ENCODE measurements around the gene PCAT7.
"Not testable (repeated sequence)": the region's sequence is repeated elsewhere in the genome, so short reads cannot be mapped to it uniquely, and the experiment has no call there.

The PCAT7 gene

DNA sequence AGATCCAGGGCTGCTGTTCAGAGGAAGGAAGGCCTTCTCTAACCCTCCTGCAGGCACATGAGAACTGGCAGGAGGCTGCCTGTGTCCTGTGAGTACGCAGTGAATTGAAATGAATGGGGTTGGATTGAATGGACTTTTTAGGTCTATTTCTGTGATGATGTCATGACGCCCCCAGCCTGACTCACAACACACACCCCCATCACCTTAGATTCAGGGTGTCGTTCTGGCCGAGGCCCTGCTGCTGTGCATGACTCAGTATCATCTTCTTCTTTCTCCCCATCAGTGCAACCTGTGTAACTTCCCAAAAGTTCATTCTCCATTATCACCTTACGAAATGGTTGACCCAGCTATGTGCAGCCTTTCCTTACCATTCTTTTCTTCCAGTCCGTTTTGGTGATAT lies 5.4 kb downstream of the PCAT7 start:
- DNase-seq: no peak
- intact Hi-C loops (cut with DNase I): no loop called here

DNA sequence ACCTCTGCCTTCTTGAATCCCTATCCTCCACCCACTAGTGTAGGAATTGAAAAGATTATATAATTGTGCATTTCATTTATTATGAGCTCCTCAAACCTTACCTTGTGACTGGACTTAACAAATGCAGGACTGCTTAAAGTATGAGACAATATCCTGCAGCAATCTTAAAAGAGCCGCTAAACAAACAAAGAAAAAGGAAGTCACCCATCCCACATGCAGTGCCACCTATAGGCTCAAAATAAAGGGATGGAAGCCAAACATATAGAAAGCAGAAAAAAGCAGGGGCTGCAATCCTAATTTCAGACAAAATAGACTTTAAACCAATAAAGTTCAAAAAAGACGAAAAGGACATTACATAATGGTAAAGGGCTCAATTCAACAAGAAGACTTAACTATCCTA lies 8.7 kb downstream of the PCAT7 start:
- intact Hi-C loops (cut with DNase I): no loop called here
- no peak for DNase-seq

GRCh38 chr9:94564279-94564678 lies 9.4 kb downstream of the PCAT7 start:
- intact Hi-C loops (cut with DNase I); DNase-seq: not testable (repeated sequence)

DNA sequence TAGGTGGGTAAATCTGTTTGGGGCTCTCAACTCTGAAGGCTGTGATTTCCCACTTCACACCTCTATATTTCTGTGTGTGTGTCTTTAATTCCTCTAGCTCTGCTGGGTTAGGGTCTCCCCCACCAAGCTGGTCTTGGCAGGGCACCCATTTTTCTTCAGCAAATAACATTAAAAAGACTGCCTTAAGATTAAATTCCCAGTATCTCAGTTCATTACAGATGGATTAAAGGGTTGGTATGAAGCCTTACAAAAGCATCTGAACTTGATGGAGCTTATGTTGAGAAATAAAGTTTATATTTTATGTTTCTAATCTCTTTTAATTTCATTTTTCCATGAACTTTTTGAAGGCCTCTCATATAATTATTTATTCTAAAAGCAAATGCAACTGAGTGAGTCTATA lies 11.7 kb downstream of the PCAT7 start:
- intact Hi-C loops (cut with DNase I): no loop called here
- DNase-seq: no peak

- no peak for DNase-seq
- intact Hi-C loops (cut with DNase I): no loop called here
Measured at GRCh38 chr9:94567271-94567670, 12.4 kb downstream of the PCAT7 start.

GRCh38 chr9:94568250-94568889 lies 13.5 kb downstream of the PCAT7 start:
- intact Hi-C loops (cut with DNase I): no loop called here
- no peak for DNase-seq

DNA sequence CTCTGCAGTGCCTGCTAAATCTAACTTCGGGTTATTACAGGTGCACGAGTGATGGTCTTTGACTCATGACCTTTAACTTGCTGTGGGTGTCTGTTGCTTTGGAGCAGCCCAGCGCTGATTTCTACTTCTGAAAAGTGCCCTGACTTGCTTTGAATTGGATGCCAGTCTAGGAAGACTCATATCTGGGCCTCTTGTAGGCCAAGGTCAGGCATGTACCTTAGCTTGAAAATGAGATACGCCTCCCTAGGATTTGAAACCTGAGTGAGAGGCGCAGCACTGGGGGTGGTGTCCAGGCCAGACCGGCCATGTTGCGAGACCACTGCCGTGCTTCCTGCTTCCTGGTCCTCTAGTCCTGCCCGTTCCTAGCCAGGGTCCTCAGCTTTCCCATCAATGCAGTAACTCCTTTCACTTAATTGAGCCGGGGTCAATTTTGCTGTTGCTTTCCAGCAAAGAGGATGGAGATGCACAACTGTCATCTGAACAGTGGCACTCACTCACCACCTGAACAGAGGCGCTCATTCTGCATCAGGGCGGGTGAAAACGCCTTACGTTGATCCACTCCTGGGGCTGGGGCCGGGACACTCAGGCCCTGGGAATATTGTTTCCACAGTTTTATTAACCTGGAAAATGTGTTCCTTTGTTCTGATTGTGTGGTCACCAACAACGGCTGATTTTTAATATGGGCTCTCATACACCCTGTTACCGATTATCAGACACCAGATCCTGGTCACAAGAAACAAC lies 14.3 kb downstream of the PCAT7 start:
- DNase-seq: no peak
- intact Hi-C loops (cut with DNase I): no loop called here

- intact Hi-C loops (cut with DNase I): no loop called here
- DNase-seq: no peak
Measured at GRCh38 chr9:94576131-94576530, 21.2 kb downstream of the PCAT7 start.

- no peak for DNase-seq
- intact Hi-C loops (cut with DNase I): no loop called here
Measured at GRCh38 chr9:94577036-94577435, 22.2 kb downstream of the PCAT7 start.

- intact Hi-C loops (cut with DNase I): no loop called here
- DNase-seq: no peak
Measured at GRCh38 chr9:94577571-94577970, 22.7 kb downstream of the PCAT7 start.

DNA sequence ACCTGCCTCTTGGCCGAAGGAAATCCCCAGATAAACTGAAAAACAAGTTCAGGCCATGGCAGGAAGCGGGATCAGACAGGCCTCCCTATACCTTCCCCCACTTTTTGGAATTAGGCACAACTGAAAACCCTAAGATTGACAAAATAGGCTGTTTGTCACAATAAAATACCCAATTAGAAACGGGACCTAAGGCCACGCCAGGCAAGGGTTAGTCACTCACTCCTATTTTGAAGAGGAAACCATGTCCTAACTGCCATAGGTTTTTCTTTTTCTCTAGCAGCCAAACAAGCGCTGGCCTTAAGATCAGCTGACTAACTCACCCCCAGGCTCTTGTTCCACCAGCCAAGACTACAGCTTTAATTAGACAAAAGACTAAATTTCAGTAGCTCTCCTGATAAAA lies 26.8 kb downstream of the PCAT7 start:
- no peak for DNase-seq
- intact Hi-C loops (cut with DNase I): no loop called here

- DNase-seq: no peak
- intact Hi-C loops (cut with DNase I): no loop called here
Measured at GRCh38 chr9:94584555-94584954, 29.7 kb downstream of the PCAT7 start.

DNA sequence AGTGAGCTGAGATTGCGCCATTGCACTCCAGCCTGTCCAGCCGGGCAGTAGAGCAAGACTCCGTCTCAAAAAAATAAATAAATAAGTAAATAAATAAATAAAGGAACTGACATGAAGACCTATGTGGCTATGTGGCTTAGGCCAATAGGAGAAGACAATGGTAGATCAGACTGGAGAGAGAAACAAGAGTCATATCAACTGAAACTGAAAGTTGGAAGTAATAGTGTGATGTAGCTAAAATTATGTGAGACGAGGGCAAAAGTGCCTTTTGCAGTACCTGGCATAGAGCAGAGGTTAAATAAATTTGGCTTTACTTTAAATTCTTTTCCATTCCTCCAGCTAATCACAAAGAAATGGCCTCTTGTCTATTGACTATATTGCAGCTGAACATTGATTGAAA lies 31.4 kb downstream of the PCAT7 start:
- no peak for DNase-seq
- intact Hi-C loops (cut with DNase I): no loop called here

DNA sequence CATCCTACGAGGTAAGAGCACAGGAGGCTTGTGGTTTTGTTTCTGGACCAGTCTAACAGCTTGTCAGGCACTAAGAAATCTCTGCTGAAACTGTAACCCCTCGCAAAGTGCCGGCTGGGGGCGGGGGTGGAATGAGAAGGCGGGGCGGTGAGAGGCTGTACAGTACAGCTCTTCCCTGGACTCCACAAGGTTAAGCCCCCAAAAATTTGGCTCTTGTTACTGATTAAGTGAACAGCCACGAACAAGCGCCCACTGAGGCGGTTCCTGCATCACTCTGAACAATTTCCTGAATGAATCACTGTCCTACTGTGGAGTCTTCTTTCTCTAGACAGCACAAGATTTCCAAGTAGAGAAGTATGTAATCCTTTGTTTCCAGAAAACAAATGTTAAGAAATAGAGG lies 31.9 kb downstream of the PCAT7 start:
- intact Hi-C loops (cut with DNase I): no loop called here
- DNase-seq: no peak

- DNase-seq: no peak
- intact Hi-C loops (cut with DNase I): no loop called here
Measured at GRCh38 chr9:94588681-94589080, 33.8 kb downstream of the PCAT7 start.

- DNase-seq; intact Hi-C loops (cut with DNase I): not testable (repeated sequence)
Measured at GRCh38 chr9:94591046-94591545, 36.2 kb downstream of the PCAT7 start.

DNA sequence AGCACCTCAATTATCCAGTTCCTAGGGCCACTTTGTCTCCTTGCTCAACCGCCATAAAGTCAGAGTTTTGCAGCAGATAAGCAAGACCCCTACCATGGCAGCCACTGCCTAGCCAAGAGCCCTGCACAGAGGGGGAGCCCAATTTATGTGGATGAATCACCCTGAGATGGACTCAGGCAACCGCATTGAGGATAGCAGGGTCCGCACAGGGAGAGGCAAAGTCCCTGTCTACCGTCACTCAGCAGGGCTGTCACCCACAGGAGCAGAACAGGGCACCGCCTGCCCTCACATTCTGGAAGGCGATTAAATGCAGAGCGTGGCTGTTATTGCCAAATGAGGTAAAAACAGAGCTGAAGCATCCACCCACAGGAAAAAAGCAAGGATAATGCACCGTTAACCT lies 37.0 kb downstream of the PCAT7 start:
- peak in 1 of 10 donors; percentile 29 for DNase-seq
- intact Hi-C loops (cut with DNase I): no loop called here

DNA sequence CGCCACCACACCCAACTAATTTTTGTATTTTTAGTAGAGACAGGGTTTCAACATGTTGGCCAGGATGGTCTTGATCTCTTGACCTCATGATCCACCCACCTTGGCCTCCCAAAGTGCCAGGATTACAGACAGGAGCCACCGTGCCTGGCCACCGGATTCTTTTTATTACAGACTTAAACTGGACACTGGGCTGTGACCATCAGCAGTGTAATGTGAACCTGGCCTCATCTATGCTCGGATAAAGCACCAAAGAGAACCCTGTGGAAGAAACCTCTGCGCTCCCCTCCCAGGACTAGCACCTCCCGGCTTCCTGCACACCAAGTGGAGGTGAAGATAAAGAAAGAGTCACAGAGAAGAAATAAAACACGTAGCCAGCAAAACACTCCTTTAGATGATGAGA lies 37.8 kb downstream of the PCAT7 start:
- DNase-seq: peak in 1 of 10 donors; percentile 9
- intact Hi-C loops (cut with DNase I): not testable (repeated sequence)

GRCh38 chr9:94593459-94594345 lies 38.8 kb downstream of the PCAT7 start, which contains the start of gene FBP2:
Gene FBP2 (minus strand): TSS chr9:94593824. CDS start chr9:94593726, 98 bp downstream.
- intact Hi-C loops (cut with DNase I): no loop called here
- peak in 1 of 10 donors; percentile 74 for DNase-seq

GRCh38 chr9:94599102-94599501 lies 44.2 kb downstream of the PCAT7 start:
- intact Hi-C loops (cut with DNase I): no loop called here
- no peak for DNase-seq

DNA sequence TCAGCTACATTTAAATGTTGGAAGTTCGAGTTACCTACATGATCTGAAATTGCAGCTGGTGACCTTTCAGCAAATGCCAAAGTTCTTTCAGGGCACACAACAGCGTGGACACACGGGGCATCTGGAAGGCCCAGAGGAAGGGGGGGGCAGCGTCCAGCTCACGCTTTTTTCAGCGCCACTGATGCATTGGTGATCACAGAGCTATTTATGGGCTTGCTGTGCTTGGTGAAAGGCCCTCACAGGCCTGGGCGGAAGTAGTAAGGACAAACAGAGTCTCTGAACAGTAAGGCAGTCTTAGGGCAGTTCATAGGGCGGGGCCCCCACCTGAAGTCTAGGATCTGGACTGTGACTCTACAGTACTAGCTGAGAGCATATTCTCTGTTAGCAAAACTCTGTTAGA lies 45.4 kb downstream of the PCAT7 start:
- DNase-seq: no peak

More for the DNA sequence above, 45.4 kb downstream of the PCAT7 start:
- intact Hi-C loops (cut with DNase I): no loop called here

All from posterior cingulate gyrus (tissue), 11 donors.